CD4-positive, alpha-beta memory T cell (primary cell): ENCODE data around the gene PLEKHA3. TPM values are rescaled to one million over a fixed set of nuclear protein-coding genes. Genes with fewer than 3 reads are reported as not detected.

ENCODE experiments used
- CTCF ChIA-PET: fragments of 350-600 bp; sonication (Branson Sonifier 250); formaldehyde crosslinking; loops from one replicate; lab custom pipeline; 2021; ENCODE audit warnings: inconsistent platforms; ENCODE audit not compliant: partially characterized antibody; lab: Charles Lee
- POLR2A ChIA-PET: fragments of 350-600 bp; sonication (Branson Sonifier 250); formaldehyde crosslinking; loops from one replicate; lab custom pipeline; 2021; ENCODE audit not compliant: partially characterized antibody; lab: Charles Lee
- DNase-seq, 5 donors: peaks; one replicate each; pipeline versions ENCODE4 v3.0.0 to v3.0.0-alpha.2; 2020 to 2022; ENCODE audit warnings: mixed read lengths in 1 of 5
- H3K27ac ChIP-seq: one replicate; pipeline ENCODE4 v1.7.0; 2013; ENCODE audit warnings: low read depth, low read length
- H3K27me3 ChIP-seq: 2 replicates; pipeline ENCODE4 v1.7.0; 2013; ENCODE audit warnings: mild to moderate bottlenecking, low read length, moderate library complexity; ENCODE audit not compliant: insufficient read depth
- H3K36me3 ChIP-seq: 2 replicates; pipeline ENCODE4 v1.7.0; 2013; ENCODE audit warnings: mild to moderate bottlenecking, low read length, moderate library complexity; ENCODE audit not compliant: insufficient read depth
- H3K4me1 ChIP-seq: 2 replicates; pipeline ENCODE4 v1.7.0; 2013; ENCODE audit warnings: mild to moderate bottlenecking, low read length, moderate library complexity; ENCODE audit not compliant: insufficient read depth
- H3K4me3 ChIP-seq, 2 donors: one replicate each; pipeline ENCODE4 v1.7.0; 2013; ENCODE audit warnings: low read length in 2 of 2, mild to moderate bottlenecking in 1 of 2
- H3K9me3 ChIP-seq, 2 donors: one replicate each; pipeline ENCODE4 v1.7.0; 2013; ENCODE audit warnings: low read length in 2 of 2, control low read depth in 1 of 2; ENCODE audit not compliant: control insufficient read depth in 1 of 2
- H3K27ac Mint-ChIP-seq, 7 donors: one replicate each; pipeline ENCODE4 v1.8.0; 2020 to 2021; ENCODE audit warnings: mixed read lengths in 7 of 7, mild to moderate bottlenecking in 6 of 7, inconsistent platforms in 3 of 7, moderate library complexity in 3 of 7
- H3K27me3 Mint-ChIP-seq, 2 donors: one replicate each; pipeline ENCODE4 v1.8.0; 2020 to 2021; ENCODE audit warnings: mixed read lengths in 2 of 2
- H3K36me3 Mint-ChIP-seq, 2 donors: one replicate each; pipeline ENCODE4 v1.8.0; 2020 to 2021; ENCODE audit warnings: mixed read lengths in 2 of 2, inconsistent platforms in 1 of 2, mild to moderate bottlenecking in 1 of 2
- H3K4me1 Mint-ChIP-seq, 4 donors: one replicate each; pipeline ENCODE4 v1.8.0; 2020 to 2021; ENCODE audit warnings: mixed read lengths in 4 of 4, mild to moderate bottlenecking in 1 of 4
- H3K4me3 Mint-ChIP-seq, 8 donors: one replicate each; pipeline ENCODE4 v1.8.0; 2020 to 2021; ENCODE audit warnings: mixed read lengths in 8 of 8, mild to moderate bottlenecking in 7 of 8, moderate library complexity in 6 of 8, inconsistent platforms in 3 of 8
- H3K9me3 Mint-ChIP-seq, 8 donors: one replicate each; pipeline ENCODE4 v1.8.0; 2020 to 2021; ENCODE audit warnings: mixed read lengths in 8 of 8, mild to moderate bottlenecking in 5 of 8, inconsistent platforms in 3 of 8, moderate library complexity in 1 of 8
- intact Hi-C: fragments of 100-400 bp; cut with micrococcal nuclease; formaldehyde crosslinking; loops from one replicate; pipeline ENCODE4 v1.15.1; 2023
- polyA plus RNA-seq, 2 donors: library from polyadenylated mRNA; unstranded; fragments of 300-500 nt; fragmentation: Illumina TruSeq; gene quantifications; one replicate each; pipeline ENCODE4 v1.2.3, GENCODE V29; 2021
- total RNA-seq, 2 experiments: library from RNA; stranded (reverse); gene quantifications; one replicate each; pipeline ENCODE4 v1.2.3, GENCODE V29; 2021

The PLEKHA3 gene
- total and polyA plus RNA-seq, 4 experiments from 2014 or later = 28.8 to 35.8 (median 31.0) TPM

GRCh38 chr2:178450774-178451525 lies 29.3 kb upstream of the PLEKHA3 start, which contains the start of the genes PJVK and PRKRA:
Gene PJVK, plus strand, starts transcription at chr2:178451378. Its CDS starts 2,032 bp downstream, at chr2:178453410.
Gene PRKRA, minus strand, starts transcription at chr2:178451175. Its CDS starts 145 bp downstream, at chr2:178451030.
- no peaks in the 10 kb centered on the region for H3K9me3 Mint-ChIP-seq
- H3K27me3 Mint-ChIP-seq = peaks cover 2 to 3% of the 10 kb centered on the region in 2 donors
- H3K36me3 Mint-ChIP-seq = peaks cover 15 to 34% of the 10 kb centered on the region in 2 donors
- Histone ChIP-seq H3K27me3 (no peaks in the 10 kb centered on the region), H3K4me3 (peak within 1 kb of the TSS; percentile 40 to 76), H3K4me1 (peaks cover 32% of the 10 kb centered on the region), H3K27ac (peak within 1 kb of the TSS; percentile 97), H3K36me3 (peaks cover 7% of the 10 kb centered on the region), H3K9me3 (no peaks in the 10 kb centered on the region)
- intact Hi-C loops = loop anchor here (1.0 to 2.0 kb wide), 5 partner anchors 27 to 1238 kb away; partner anchors contain the start of genes FKBP7 and HNRNPA3
- peaks cover 21 to 34% (median 27%) of the 10 kb centered on the region in 4 donors for H3K4me1 Mint-ChIP-seq
- H3K27ac Mint-ChIP-seq = peak within 1 kb of the TSS; percentile 94 to 97 (median 97)
- H3K4me3 Mint-ChIP-seq = peak within 1 kb of the TSS; percentile 87 to 93 (median 90)
- DNase-seq = peak; percentile 93 to 95 (median 94)
- ChIA-PET CTCF (interaction anchor here (0.8 to 3.2 kb wide), 9 partner anchors 13 to 73 kb away, joined by 3 to 42 read pairs (median 4); no protein-coding TSS in a partner anchor), POLR2A (interaction anchor here (0.6 to 2.8 kb wide), 22 partner anchors 8 to 1186 kb away, joined by 3 to 56 read pairs (median 4); partner anchors contain the start of genes AGPS, NFE2L2, PLEKHA3 and RBM45)

GRCh38 chr2:178452334-178452733 lies 27.9 kb upstream of the PLEKHA3 start:
- intact Hi-C loops = no loop called here
- POLR2A ChIA-PET = interaction anchor here (1.5 to 2.8 kb wide), 3 partner anchors 23 to 70 kb away, joined by 6 to 49 read pairs (median 6); partner anchors contain the start of gene PLEKHA3
- CTCF ChIA-PET = no interaction called here

GRCh38 chr2:178452870-178453269 lies 27.4 kb upstream of the PLEKHA3 start:
- Mint-ChIP-seq H3K36me3 (peaks cover 7 to 22% of the 10 kb centered on the region in 2 donors), H3K27me3 (peaks cover 2 to 3% of the 10 kb centered on the region in 2 donors), H3K4me3 (no peak overlapping the region), H3K9me3 (no peaks in the 10 kb centered on the region), H3K4me1 (peaks cover 20 to 33% (median 26%) of the 10 kb centered on the region in 4 donors), H3K27ac (peak overlapping the region in 1 of 7 donors; percentile 97)
- intact Hi-C loops = no loop called here
- no peaks in the 10 kb centered on the region for H3K9me3 ChIP-seq
- no peaks in the 10 kb centered on the region for H3K27me3 ChIP-seq
- H3K4me3 ChIP-seq = no peak overlapping the region
- peaks cover 4% of the 10 kb centered on the region for H3K36me3 ChIP-seq
- ChIA-PET POLR2A (interaction anchor here (1.7 kb wide), 1 partner anchor 23 kb away, joined by 6 read pairs; no protein-coding TSS in a partner anchor), CTCF (no interaction called here)
- H3K27ac ChIP-seq = no peak overlapping the region
- no peak for DNase-seq
- H3K4me1 ChIP-seq = peaks cover 31% of the 10 kb centered on the region

More at GRCh38 chr2:178452334-178452733, 27.9 kb upstream of the PLEKHA3 start:
- Mint-ChIP-seq H3K4me1 (peaks cover 21 to 34% (median 27%) of the 10 kb centered on the region in 4 donors), H3K9me3 (no peaks in the 10 kb centered on the region), H3K27ac (peak overlapping the region in 2 of 7 donors; percentile 19 to 97), H3K27me3 (peaks cover 2 to 3% of the 10 kb centered on the region in 2 donors), H3K4me3 (peak overlapping the region in 7 of 8 donors; percentile 4 to 88 (median 22)), H3K36me3 (peaks cover 7 to 26% of the 10 kb centered on the region in 2 donors)
- Histone ChIP-seq H3K27me3 (no peaks in the 10 kb centered on the region), H3K4me1 (peaks cover 32% of the 10 kb centered on the region), H3K9me3 (no peaks in the 10 kb centered on the region), H3K27ac (no peak overlapping the region), H3K4me3 (no peak overlapping the region), H3K36me3 (peaks cover 4% of the 10 kb centered on the region)
- DNase-seq = no peak

- Histone ChIP-seq H3K4me1 (peaks cover 7% of the 10 kb centered on the region), H3K27me3 (no peaks in the 10 kb centered on the region), H3K27ac (no peak overlapping the region), H3K36me3 (no peaks in the 10 kb centered on the region), H3K9me3 (no peaks in the 10 kb centered on the region), H3K4me3 (no peak overlapping the region)
- H3K4me3 Mint-ChIP-seq = no peak overlapping the region
- intact Hi-C loops = no loop called here
- no peak overlapping the region for H3K27ac Mint-ChIP-seq
- H3K9me3 Mint-ChIP-seq = no peaks in the 10 kb centered on the region
- ChIA-PET CTCF (interaction anchor here (3.9 kb wide), 1 partner anchor 42 kb away, joined by 13 read pairs; no protein-coding TSS in a partner anchor), POLR2A (no interaction called here)
- H3K36me3 Mint-ChIP-seq = peaks cover 0 to 4% of the 10 kb centered on the region in 2 donors
- DNase-seq = no peak
- H3K4me1 Mint-ChIP-seq = peaks cover 0 to 8% (median 6%) of the 10 kb centered on the region in 4 donors
- peaks cover 2 to 3% of the 10 kb centered on the region in 2 donors for H3K27me3 Mint-ChIP-seq
These were observed 24.3 kb upstream of the PLEKHA3 start for GRCh38 chr2:178455947-178456346.

- H3K4me1 Mint-ChIP-seq = no peaks in the 10 kb centered on the region
- H3K9me3 ChIP-seq = no peaks in the 10 kb centered on the region
- intact Hi-C loops = no loop called here
- H3K27me3 Mint-ChIP-seq = peaks cover 2 to 3% of the 10 kb centered on the region in 2 donors
- no peak overlapping the region for H3K27ac Mint-ChIP-seq
- H3K27ac ChIP-seq = no peak overlapping the region
- no peak overlapping the region for H3K4me3 Mint-ChIP-seq
- DNase-seq = no peak
- no peaks in the 10 kb centered on the region for H3K36me3 ChIP-seq
- H3K27me3 ChIP-seq = no peaks in the 10 kb centered on the region
- ChIA-PET CTCF (interaction anchor here (1.0 to 3.9 kb wide), 2 partner anchors 10 to 43 kb away, joined by 3 to 13 read pairs; no protein-coding TSS in a partner anchor), POLR2A (no interaction called here)
- no peaks in the 10 kb centered on the region for H3K9me3 Mint-ChIP-seq
- no peaks in the 10 kb centered on the region for H3K36me3 Mint-ChIP-seq
- no peak overlapping the region for H3K4me3 ChIP-seq
- no peaks in the 10 kb centered on the region for H3K4me1 ChIP-seq
These were observed 22.8 kb upstream of the PLEKHA3 start for GRCh38 chr2:178457390-178457886.

GRCh38 chr2:178469219-178469849 lies 10.9 kb upstream of the PLEKHA3 start:
- Histone ChIP-seq H3K27ac (no peak overlapping the region), H3K36me3 (no peaks in the 10 kb centered on the region), H3K4me1 (no peaks in the 10 kb centered on the region), H3K4me3 (no peak overlapping the region), H3K9me3 (no peaks in the 10 kb centered on the region), H3K27me3 (no peaks in the 10 kb centered on the region)
- Mint-ChIP-seq H3K36me3 (no peaks in the 10 kb centered on the region), H3K27me3 (no peaks in the 10 kb centered on the region), H3K9me3 (no peaks in the 10 kb centered on the region), H3K27ac (no peak overlapping the region), H3K4me3 (no peak overlapping the region), H3K4me1 (no peaks in the 10 kb centered on the region)
- POLR2A ChIA-PET = no interaction called here
- intact Hi-C loops = no loop called here
- no peak for DNase-seq
- CTCF ChIA-PET = no interaction called here
